Cardiac muscle cell (in vitro differentiated cells and primary cell): ENCODE data around the gene DRD3. TPM values are rescaled to one million over a fixed set of nuclear protein-coding genes. Genes with fewer than 3 reads are reported as not detected.
A peak's percentile ranks its signal among the peaks of the same experiment; 100 is the strongest.

Experiments
- DNase-seq, 2 donors: peaks; one replicate each; pipeline versions ENCODE4 v3.0.0 to v3.0.0-alpha.2; 2010 to 2017; ENCODE audit warnings: low read depth in 1 of 2, low spot score in 1 of 2
- H3K27ac ChIP-seq: fragments of 200-600 bp; sonication (generic); 2 replicates; pipeline ENCODE4 v1.5.1; 2016
- H3K27me3 ChIP-seq: fragments of 200-600 bp; sonication (generic); 2 replicates; pipeline ENCODE4 v1.6.0; 2016; ENCODE audit warnings: control low read depth
- H3K36me3 ChIP-seq: fragments of 200-600 bp; sonication (generic); 2 replicates; pipeline ENCODE4 v1.5.1; 2016; ENCODE audit warnings: control low read depth
- H3K4me1 ChIP-seq: fragments of 200-600 bp; sonication (generic); 2 replicates; pipeline ENCODE4 v1.8.1; 2017; ENCODE audit warnings: low read depth, mild to moderate bottlenecking, mixed run types
- H3K4me3 ChIP-seq: fragments of 200-600 bp; sonication (generic); 2 replicates; pipeline ENCODE4 v1.5.1; 2016; ENCODE audit warnings: mild to moderate bottlenecking
- H3K9me3 ChIP-seq: fragments of 200-600 bp; sonication (generic); 2 replicates; pipeline ENCODE4 v1.5.1; 2017; ENCODE audit warnings: low read depth, mild to moderate bottlenecking, control low read depth
- polyA plus RNA-seq: library from polyadenylated mRNA; unstranded; fragments of >200 nt; fragmentation: Nextera tagmentation; extraction: Ambion mirVana; gene quantifications from 2 replicates; pipeline ENCODE4 v1.2.1, GENCODE V29; 2016
- total RNA-seq: library from RNA; depleted of rRNA; stranded (reverse); fragments of >200 nt; gene quantifications from 2 replicates; pipeline ENCODE4 v1.2.3, GENCODE V29; 2016
- TF ChIP-seq, protein P1 (sequence below): IDR thresholded peaks from 2 replicates; pipeline ENCODE4 v1.5.1; 2012; ENCODE audit warnings: low read depth, mild to moderate bottlenecking, low read length

Gene DRD3
- total RNA-seq (0.51 TPM in 1 of 2 replicates, not detected in the other), polyA plus RNA-seq (not detected in 2 replicates)

DNA sequence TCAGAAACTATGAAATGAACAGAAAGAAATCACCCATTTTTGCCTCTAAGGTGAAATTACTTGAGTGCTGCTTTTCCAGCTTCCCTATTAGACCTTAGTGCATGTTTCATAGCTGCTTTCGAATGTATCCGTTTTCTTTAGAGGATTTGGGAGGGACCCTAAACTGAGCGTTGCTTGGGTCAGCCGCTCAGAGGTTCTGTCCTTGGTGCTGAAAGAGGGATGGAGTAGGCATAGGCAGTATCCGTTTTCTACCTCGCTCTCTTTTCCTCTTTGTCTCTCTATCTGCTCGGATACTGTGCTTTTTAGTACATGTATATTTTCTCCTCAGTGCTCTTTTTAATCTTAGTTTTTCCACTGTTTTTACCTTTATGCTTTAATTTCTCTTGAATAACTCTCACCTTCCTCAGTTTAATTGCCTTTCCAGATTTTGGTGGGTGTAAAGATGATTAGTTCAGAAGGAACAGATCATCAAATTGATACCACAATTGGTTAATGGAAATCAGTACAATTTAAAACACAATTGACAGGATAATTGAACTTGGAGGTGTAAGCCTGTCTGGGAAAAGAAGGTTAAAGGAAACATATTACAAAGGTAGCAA, at the start of gene DRD3:
DRD3 (minus strand) TSS at position 283 of the 599 bp plus-strand sequence. CDS start 7,060 bp downstream, outside the sequence.
- Histone ChIP-seq H3K27ac (no peak within 1 kb of the TSS), H3K4me1 (peaks cover 45% of the 10 kb centered on the region), H3K36me3 (no peaks in the 10 kb centered on the region), H3K9me3 (no peaks in the 10 kb centered on the region), H3K4me3 (no peak within 1 kb of the TSS), H3K27me3 (no peaks in the 10 kb centered on the region)
- peak; percentile 74 to 89 for DNase-seq
- TF ChIP-seq, protein P1, sequence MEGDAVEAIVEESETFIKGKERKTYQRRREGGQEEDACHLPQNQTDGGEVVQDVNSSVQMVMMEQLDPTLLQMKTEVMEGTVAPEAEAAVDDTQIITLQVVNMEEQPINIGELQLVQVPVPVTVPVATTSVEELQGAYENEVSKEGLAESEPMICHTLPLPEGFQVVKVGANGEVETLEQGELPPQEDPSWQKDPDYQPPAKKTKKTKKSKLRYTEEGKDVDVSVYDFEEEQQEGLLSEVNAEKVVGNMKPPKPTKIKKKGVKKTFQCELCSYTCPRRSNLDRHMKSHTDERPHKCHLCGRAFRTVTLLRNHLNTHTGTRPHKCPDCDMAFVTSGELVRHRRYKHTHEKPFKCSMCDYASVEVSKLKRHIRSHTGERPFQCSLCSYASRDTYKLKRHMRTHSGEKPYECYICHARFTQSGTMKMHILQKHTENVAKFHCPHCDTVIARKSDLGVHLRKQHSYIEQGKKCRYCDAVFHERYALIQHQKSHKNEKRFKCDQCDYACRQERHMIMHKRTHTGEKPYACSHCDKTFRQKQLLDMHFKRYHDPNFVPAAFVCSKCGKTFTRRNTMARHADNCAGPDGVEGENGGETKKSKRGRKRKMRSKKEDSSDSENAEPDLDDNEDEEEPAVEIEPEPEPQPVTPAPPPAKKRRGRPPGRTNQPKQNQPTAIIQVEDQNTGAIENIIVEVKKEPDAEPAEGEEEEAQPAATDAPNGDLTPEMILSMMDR: no peak

- no peak overlapping the region for H3K4me3 ChIP-seq
- DNase-seq: no peak
- TF ChIP-seq, protein P1: no peak
- H3K27me3 ChIP-seq: no peaks in the 10 kb centered on the region
- H3K4me1 ChIP-seq: no peaks in the 10 kb centered on the region
- H3K9me3 ChIP-seq: no peaks in the 10 kb centered on the region
- no peaks in the 10 kb centered on the region for H3K36me3 ChIP-seq
- no peak overlapping the region for H3K27ac ChIP-seq
Measured at GRCh38 chr3:114227076-114227475, 48.2 kb upstream of the DRD3 start.

DNA sequence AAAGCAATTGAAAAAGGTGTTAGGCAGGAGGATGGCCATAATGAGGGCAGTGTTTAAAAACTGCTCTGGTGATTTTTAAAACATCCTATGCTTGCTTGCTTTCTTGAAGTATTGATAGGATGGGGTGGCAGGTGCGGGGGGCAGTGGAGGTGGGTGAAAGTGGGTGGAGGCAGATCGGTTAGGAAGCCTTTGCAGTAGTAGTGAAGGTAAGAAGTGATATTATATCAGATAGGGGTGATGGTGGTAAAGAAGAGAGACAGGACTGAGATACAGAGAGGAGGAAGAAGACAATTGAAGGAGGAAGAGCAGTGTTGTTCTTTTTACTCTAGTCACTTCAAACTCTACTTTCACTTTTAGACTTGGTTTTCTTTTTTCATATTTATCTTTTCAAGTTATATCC, 47.5 kb upstream of the DRD3 start:
- Histone ChIP-seq H3K36me3 (no peaks in the 10 kb centered on the region), H3K4me1 (no peaks in the 10 kb centered on the region), H3K27ac (no peak overlapping the region), H3K27me3 (no peaks in the 10 kb centered on the region), H3K4me3 (no peak overlapping the region), H3K9me3 (no peaks in the 10 kb centered on the region)
- DNase-seq: no peak
- TF ChIP-seq, protein P1: no peak

GRCh38 chr3:114223143-114223542, 44.3 kb upstream of the DRD3 start:
- Histone ChIP-seq H3K27me3 (no peaks in the 10 kb centered on the region), H3K27ac (no peak overlapping the region), H3K4me3 (no peak overlapping the region), H3K4me1 (no peaks in the 10 kb centered on the region), H3K36me3 (no peaks in the 10 kb centered on the region), H3K9me3 (no peaks in the 10 kb centered on the region)
- peak in 1 of 2 donors; percentile 36 for DNase-seq
- TF ChIP-seq, protein P1: no peak

GRCh38 chr3:114221881-114222264, 43.0 kb upstream of the DRD3 start:
- no peak overlapping the region for H3K4me3 ChIP-seq
- no peak for DNase-seq
- no peak overlapping the region for H3K27ac ChIP-seq
- no peaks in the 10 kb centered on the region for H3K36me3 ChIP-seq
- H3K9me3 ChIP-seq: no peaks in the 10 kb centered on the region
- no peaks in the 10 kb centered on the region for H3K27me3 ChIP-seq
- TF ChIP-seq, protein P1: no peak
- H3K4me1 ChIP-seq: no peaks in the 10 kb centered on the region
